ENCODE results near the gene SLC38A3.

Gene SLC38A3

DNA sequence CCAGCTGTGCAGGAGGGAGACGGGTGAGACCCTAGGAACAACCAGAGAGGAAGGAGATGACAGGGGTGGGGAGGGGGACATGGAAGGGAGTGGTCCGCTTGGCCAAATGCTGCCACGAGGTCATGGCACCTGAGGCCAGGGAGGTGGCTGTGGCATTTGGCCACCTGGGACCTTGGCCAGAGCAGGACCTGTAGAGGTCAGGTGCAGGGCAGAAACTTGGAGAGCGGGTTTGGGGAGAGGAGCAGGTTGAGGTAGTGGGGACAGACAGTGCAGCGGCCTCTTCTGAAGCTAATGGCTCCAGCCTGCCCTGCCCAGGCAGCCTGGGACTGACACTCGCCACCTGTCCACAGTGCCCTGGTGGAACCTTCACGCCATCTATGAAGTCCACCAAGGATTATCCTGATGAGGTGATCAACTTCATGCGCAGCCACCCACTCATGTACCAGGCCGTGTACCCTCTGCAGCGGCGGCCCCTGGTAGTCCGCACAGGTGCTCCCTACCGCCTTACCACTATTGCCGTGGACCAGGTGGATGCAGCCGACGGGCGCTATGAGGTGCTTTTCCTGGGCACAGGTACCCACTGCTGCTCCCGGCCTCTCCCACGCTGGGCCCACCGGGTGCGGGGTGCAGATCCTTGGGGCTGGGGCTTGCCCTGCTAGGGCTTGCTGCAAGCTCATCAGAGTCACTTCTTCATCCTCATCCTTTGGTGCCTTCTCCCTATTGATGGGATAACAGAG lies 20.7 kb upstream of the SLC38A3 start:
- DNase-seq (ENCODE audit: low spot score) = no peak
- no peak overlapping the region for H3K4me3 ChIP-seq
- no peak overlapping the region for H3K27ac ChIP-seq
- TF ChIP-seq CTCF (IDR thresholded peaks at IDR 0.05) = no peak

DNA sequence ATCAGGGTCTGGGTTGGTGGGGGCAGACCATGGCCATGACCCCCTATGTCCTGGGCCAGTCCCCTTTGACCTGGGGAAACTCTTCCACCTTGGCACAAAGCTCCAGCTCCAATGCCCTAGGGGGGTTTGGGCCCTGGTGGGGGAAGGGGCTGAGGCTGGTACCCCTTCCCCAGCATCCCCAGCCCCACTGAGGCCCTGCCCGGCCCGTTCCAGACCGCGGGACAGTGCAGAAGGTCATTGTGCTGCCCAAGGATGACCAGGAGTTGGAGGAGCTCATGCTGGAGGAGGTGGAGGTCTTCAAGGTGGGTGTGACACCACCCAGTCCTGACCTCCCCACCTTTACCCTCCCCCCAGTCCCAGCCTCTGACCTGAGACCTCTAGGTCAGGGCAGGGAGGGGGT lies 19.8 kb upstream of the SLC38A3 start:
- TF ChIP-seq CTCF (IDR thresholded peaks at IDR 0.05) = no peak
- no peak overlapping the region for H3K27ac ChIP-seq
- H3K4me3 ChIP-seq = no peak overlapping the region
- no peak for DNase-seq (ENCODE audit: low spot score)

GRCh38 chr3:50186096-50186495 lies 19.0 kb upstream of the SLC38A3 start:
- no peak for DNase-seq (ENCODE audit: low spot score)
- no peak for TF ChIP-seq CTCF (IDR thresholded peaks at IDR 0.05)
- Histone ChIP-seq H3K27ac (no peak overlapping the region), H3K4me3 (no peak overlapping the region)

DNA sequence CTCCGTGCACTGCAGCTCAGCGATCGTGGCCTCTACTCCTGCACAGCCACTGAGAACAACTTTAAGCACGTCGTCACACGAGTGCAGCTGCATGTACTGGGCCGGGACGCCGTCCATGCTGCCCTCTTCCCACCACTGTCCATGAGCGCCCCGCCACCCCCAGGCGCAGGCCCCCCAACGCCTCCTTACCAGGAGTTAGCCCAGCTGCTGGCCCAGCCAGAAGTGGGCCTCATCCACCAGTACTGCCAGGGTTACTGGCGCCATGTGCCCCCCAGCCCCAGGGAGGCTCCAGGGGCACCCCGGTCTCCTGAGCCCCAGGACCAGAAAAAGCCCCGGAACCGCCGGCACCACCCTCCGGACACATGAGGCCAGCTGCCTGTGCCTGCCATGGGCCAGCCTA lies 17.3 kb upstream of the SLC38A3 start:
- H3K27ac ChIP-seq = no peak overlapping the region
- no peak overlapping the region for H3K4me3 ChIP-seq
- no peak for DNase-seq (ENCODE audit: low spot score)
- TF ChIP-seq CTCF (IDR thresholded peaks at IDR 0.05) = no peak

- Histone ChIP-seq H3K4me3 (no peak overlapping the region), H3K27ac (peak overlapping the region in 1 of 2 donors; percentile 4)
- peak; percentile 76 for TF ChIP-seq CTCF (IDR thresholded peaks at IDR 0.05)
- peak; percentile 85 for DNase-seq (ENCODE audit: low spot score)
These were observed 15.8 kb upstream of the SLC38A3 start for GRCh38 chr3:50189274-50189673.

DNA sequence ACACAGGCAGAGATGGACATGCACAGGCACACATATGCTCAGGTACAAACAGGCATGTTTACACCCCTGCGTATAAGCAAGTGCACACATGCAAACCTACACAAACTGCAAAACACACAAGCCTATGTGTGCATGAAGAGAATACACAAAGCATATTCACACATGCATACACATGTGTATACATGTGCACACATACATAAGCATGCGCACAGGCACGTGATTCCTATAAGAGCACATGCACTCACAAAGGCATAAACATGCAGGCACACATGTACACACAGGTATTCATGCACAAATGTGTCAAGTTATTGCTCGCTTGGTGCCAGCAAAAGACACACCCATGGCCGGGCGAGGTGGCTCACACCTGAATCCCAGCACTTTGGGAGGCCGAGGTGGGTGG lies 15.1 kb upstream of the SLC38A3 start:
- Histone ChIP-seq H3K27ac (no peak overlapping the region), H3K4me3 (no peak overlapping the region)
- TF ChIP-seq CTCF (IDR thresholded peaks at IDR 0.05) = no peak
- no peak for DNase-seq (ENCODE audit: low spot score)

DNA sequence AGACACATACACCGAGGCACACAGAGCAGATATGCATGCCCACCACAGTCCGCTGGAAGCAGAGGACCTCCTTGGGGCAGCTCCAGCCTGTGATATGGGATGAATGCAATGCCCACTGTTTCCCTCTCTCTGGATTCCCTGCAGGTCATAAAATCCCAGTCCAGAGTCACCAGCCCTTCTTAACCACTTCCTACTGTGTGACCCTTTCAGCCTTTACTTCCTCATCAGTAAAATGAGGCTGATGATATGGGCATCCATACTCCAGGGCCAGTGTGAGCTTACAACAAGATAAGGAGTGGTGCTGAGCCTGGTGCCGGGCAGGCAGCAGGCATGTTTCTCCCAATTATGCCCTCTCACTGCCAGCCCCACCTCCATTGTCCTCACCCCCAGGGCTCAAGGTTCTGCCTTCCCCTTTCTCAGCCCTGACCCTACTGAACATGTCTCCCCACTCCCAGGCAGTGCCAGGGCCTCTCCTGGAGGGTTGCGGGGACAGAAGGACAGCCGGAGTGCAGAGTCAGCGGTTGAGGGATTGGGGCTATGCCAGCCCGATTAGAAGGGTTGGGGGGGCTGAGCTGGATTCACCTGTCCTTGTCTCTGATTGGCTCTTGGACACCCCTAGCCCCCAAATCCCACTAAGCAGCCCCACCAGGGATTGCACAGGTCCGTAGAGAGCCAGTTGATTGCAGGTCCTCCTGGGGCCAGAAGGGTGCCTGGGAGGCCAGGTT lies 14.0 kb upstream of the SLC38A3 start, which contains the start of gene GNAT1:
Gene GNAT1, plus strand, starts transcription at position 675 of the 725 bp plus-strand sequence. CDS start 116 bp downstream, outside the sequence.
- no peak for DNase-seq (ENCODE audit: low spot score)
- Histone ChIP-seq H3K4me3 (no peak within 1 kb of the TSS), H3K27ac (no peak within 1 kb of the TSS)
- no peak for TF ChIP-seq CTCF (IDR thresholded peaks at IDR 0.05)

Measured in coronary artery (tissue), 2 donors.